Measurements from ENCODE around the gene ULBP1.
"Not testable (repeated sequence)": the region's sequence is repeated elsewhere in the genome, so short reads cannot be mapped to it uniquely, and the experiment has no call there.

The ULBP1 gene, protein sequence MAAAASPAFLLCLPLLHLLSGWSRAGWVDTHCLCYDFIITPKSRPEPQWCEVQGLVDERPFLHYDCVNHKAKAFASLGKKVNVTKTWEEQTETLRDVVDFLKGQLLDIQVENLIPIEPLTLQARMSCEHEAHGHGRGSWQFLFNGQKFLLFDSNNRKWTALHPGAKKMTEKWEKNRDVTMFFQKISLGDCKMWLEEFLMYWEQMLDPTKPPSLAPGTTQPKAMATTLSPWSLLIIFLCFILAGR

DNA sequence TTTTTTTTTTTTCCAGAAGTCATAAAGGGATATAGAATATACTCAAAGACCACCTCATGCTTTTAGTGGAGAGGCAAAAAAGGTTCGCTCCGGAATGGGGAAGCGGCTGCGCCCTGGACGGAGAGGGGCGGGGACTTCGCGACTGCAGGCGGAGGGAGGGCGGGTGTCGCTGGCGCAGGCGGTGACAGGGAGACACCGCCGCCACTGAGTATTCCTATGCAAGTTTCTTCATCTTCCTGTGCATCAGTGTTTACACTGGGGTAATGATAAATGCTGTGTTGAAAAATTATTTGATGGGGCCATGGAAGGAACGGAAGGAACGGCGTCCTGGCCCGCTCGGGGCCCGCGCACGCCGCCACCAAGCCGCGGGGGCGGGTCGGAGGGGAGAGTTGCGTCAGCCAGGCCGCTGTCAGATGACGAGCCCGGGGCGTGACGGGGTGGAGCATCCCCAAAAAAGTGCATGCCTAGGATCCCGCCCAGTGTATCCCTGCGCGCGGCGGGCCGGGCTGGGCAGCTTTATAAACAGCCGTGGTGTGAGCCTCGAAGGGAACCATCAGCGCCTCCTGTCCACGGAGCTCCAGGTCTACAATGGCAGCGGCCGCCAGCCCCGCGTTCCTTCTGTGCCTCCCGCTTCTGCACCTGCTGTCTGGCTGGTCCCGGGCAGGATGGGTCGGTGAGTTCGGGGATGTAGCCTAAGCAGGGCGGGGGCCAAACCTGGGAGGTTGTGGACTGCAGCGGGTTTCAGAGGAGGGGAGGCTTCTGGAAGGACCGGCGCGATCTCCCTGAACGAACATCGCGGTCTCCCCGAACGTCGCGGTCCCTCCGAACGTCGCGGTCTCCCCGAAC lies at the start of gene ULBP1:
ULBP1 (plus strand) TSS at position 482 of the 846 bp plus-strand sequence; CDS start at position 589, 107 bp downstream.
- peak; percentile 88 for DNase-seq

DNA sequence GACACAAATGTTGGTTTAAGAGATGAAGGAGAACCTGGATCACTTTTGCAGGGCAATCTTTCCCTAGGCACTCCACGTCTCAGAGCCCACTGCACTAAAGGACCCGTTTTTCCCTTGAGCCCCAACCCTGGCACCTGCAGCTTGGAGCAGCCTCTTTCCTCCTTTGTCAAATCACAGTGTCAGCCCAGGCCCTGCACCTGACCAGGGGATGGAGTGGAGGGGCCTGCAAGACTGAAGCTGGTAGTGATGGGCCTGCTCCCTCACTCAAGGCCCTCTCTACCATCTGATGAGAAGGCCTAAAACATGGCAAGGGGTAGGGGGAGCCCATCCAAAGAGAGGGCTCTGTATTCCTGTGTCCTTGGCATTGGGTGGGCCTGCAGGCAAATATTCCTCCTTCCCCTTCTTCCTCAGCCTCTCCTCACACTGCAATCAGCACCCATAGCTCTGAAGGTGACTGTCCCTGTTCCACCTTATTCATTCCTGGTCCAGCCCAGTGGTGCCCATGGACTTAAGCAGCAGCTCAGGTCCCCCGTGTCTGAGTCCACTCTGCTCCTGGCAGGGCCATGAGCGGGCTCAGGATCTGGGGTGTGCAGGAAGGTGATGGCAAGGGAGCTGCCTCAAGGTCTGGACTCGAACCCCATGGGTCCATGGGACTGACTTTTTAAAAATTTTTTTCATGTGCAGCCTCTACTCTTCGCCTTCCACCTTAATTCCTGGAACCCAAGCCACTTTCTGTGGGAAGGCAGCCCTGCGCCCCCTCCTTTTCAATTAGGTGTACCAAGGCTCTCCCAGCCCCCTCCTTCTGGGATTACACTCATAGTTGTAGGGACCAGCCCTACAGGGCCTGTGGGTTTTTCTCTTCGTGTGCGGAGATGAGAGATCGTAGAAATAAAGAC lies 47.5 kb upstream of the ULBP1 start:
- DNase-seq: no peak

DNA sequence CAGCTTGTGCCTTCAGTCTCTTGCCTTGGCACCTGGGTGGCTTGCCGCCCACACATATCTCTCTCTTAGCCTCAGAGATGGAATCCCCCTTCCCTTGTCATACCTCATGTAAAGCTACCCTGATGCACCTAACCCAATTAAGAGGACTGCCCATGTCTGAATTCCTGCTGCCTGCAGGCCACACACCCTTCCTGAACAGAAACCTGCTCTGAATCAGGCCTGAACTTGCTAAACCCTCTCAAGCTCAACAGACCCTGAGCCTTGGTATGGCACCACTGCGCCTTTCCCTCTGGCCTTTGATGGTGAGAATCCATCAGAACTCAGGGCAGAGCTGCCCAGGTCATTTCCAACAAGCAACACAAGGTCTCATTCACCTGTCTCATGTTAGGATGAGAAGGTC lies 46.1 kb upstream of the ULBP1 start:
- DNase-seq: no peak

DNA sequence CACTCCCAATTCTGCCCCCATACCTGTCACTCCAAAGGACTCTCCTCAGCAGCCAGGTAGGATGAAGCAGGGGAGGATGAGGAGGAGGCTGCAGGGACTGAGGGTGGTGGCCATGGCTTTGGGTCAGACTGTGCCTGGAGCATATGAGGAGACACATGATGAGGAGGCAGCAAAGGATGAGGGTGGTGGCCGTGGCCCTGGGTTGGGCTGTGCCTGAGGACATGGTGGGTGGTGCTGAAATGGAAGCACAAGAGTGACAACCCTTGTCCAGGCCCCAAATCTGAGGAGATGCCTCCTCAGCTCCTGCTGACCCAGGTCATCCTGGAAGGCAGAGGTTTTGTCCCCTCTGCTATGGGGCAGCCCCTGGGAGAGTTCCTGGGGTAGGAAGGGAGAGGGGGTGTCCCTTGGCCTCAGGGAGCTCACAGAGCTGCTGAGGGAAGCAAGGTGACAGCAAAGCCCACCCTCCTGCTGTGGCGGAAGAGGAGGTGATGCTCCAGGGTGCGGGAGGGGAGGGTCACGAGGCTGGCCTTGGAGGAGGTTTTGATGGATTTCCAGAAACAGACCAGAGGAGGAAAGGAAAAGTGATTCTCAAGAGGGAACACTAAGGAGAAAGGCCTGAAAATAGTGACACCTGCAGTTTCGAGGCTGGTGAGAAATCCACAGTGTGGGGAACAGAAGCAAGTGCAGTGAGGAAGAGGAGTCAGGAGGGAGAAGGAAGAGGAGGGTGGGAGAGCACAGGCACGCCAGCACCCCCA lies 45.4 kb upstream of the ULBP1 start:
- DNase-seq: no peak

DNA sequence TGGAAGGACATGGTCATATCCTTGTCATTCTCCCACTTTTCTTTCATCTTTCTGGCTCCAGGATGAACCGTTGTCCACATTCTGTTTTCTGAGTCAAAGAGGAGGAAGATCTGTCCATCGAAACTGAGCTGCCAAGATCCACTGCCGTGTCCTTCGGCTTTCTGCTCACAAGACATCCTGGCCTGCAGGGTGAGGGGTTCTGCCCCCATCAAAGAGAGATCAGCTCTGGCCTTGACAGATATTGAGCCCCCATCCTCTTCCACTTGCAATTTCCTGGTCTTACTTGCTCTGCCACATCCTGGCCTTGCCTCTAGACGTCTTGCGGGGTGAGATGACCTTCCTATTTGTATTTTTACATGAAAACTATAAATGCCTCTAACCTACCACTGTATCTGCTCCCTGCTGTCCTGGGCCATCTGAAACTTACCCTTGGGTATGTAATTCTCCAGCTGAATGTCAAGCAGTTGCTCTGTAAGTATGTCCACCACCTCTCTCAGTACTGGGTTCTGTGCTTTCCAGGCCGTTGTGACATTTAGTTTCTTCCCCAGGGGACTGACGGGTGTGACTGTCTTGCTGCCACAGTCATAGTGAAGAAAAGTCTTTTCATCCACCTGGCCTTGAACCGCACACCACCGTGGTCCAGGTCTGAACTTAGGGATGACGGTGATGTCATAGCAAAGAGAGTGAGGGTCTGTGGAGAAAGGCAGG lies 44.5 kb upstream of the ULBP1 start:
- not testable (repeated sequence) for DNase-seq

DNA sequence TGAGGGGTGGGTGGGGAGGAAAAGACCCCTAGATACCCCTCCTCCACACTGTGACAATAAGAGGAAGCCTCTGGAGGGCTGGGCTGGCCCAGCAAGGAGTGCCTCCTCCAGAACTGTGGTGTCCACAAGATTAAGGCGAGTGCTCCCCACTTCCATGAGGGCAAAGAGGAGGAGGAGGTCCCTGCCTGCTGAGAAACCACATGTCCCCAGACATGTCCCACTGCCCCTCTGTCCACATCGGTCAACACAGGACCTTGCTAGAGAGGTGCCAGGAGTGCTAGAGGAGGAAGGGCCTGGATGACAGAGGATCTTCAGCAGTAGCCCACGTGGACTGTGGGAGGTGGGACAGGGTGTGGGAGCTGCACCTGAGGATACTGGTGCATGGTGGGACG lies 43.9 kb upstream of the ULBP1 start:
- DNase-seq: no peak

DNA sequence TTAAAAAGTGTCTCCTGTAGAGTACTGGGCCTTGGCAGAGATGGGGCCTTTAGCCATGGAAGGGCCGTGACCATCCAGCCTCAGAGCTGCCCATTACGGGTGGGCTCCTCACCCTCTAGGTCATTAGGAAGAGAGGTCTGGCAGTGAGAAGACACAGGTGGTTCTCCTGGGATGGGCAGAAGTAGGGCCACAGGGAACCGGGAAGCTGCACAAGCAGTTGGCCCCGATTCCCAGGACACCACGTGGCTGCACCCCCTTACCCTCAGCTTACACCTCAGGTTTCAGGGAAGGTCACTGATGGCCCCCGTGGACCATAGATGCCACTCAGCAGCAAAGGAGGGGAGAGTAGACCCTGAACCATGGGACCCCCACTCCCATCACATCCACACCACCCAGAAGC lies 42.4 kb upstream of the ULBP1 start:
- no peak for DNase-seq

DNA sequence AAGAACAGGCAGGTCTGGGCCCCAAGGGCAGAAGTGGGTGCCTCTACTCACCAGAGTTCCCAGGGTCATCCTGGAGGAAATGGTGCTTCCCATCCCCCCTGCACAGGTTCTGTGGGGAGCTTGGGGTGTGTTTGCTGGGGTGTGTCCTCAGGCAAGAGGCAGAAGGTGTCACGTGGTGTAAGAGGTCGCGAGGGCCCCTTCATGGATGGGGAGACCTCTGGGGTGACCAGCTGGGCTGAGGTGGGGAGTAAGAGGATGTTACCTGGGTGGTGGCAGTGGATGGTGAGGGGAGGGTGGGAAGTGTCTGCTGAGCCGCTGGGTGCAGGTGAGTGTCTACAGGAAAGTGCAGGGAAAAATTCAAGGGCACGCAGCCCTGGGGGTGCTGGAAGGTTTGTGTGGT lies 41.7 kb upstream of the ULBP1 start:
- not testable (repeated sequence) for DNase-seq

DNA sequence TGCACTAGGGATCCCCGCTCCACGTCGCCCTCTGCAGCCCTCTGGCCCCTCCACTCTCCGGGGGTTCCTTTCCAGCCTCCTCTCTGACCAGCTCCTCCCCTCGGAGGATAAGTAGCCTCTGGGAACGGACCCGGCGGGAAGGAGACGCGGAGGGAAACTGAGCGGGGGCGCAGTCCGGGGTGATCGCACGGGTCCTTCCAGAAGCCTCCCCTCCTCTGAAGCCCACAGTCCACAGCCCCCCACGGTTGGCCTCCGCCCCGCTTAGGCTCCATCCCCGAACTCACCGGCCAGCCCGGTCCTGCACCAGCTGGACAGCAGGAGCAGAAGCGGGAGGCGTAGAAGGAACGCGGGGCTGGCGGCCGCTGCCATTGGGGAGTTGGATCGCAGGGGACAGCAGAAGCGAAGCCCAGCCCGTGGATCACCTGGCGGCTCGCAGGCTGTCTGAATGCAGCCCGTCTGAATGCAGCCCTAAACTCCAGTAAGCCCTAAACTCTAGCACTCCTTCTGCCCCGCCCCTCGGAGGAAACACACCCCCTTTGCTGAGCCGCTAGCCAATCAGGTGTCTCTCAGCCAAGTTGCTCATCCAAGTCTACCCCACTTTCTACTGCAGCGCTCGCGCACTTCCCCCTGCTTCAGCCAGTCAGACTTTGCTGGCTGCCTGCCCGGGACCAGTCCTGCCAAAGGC lies 41.0 kb upstream of the ULBP1 start, which contains the start of gene RAET1G:
RAET1G (minus strand) TSS at position 480 of the 685 bp plus-strand sequence; CDS start at position 369, 111 bp downstream.
- DNase-seq: peak; percentile 83

DNA sequence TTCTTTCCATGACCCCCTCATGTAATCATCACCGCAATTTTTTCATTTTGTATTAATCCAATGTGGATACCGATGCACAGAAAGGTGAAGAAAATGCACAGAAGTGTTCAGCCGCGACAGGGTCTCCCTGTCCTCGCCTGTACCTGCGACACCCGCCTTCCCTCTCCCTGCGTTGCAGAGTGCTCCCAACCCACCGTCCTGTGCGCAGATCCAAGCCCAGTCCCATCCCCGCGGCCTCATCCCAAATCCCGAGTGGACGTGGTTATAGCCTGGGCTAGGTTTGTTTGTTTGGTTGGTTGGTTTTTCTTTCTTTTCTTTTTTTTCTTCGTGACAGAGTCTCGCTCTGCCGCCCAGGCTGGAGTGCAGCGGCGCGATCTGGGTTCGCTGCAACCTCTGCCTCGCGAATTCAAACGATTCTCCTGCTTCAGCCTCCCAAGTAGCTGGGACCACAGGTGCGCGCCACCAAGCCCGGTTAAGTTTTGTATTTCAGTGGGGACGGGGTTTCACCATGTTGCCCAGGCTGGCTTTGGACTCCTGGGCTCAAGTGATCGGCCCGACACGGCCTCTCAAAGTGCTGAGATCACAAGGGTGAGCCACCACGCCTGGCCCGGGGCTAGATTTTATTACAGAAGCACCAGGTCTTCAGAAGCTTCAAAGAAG lies 40.3 kb upstream of the ULBP1 start:
- DNase-seq: no peak

DNA sequence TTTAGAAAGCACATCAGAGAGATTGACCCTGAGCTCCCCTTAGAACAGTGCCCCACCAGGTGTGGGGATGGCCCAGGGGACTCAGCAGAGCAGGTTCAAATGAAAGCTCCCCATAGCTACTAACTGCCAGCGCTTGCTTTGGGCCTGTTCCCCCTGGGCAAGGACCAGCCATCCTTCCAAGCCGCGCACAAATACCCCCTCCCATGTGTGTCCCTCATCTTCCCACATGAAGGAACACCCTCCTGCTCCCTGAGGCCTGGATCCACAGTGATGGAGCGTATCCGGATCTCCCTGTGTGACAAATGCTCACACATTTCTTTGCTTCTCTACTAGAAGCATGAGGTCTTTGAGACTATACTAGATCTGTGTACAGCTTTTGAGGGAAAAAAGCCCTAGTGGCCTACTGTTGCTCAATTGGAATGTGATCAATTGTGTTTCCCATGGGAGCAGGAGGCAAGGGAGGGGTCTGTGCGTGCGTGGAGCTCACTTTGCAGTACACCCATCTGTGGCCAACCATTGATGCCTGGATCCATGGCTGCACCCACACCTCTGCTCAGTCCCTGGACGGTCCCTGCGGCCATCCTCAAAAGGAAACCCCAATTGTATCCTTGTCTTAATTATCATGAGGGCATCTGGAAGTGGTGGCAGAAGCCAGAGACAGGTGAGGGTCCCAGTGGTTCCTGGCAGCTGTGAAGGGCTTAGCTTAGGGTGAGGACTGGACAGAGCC lies 39.4 kb upstream of the ULBP1 start:
- no peak for DNase-seq

DNA sequence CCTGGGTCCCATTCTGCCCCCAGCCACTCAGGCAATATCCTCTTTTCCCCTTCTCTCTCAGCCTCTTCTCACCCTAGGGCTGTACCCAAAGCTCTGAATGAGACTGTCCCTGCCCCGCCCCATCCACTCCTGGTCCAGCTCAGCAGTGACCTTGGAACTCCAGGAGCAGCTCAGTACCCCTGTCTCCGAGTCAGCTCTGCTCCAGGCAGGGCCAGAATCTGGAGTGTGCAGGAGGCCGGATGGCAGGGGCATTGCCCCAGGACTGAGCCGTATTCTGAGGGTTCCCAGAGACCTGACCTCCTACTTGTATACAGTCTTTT lies 38.9 kb upstream of the ULBP1 start:
- no peak for DNase-seq

DNA sequence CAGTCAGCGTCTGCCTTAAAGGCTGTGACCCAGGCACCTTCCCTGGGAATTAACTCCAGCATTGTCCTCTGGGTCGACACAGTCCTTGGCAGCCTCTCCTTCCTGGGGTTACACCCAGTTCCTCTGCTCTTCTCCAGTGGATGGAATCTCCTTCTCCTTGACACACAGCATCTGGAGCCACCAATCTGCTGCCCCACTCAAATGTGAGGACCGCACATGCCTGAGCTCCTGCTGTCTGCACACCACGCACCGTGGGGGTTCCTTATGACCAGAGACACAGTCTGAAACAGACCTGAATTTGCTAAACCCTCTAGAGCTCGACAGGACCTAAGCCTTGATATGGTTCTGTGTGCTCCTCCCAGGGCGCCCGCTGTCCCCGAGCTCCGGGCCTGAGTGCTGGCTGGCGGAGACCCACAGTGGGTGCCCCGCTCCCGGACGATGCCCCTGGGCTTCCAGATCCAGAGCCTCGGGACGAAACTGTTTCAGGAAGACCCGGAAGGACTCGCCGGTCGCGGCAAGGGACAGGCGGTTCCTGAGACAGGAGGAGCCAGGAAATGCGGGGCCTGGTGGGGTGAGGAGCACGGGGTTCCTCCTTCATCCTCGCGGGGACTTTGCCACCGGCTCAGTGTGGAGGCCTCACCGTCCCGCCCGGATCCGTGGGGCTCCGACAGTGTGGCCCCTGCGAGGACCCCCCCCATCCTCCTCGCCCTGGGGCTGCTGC lies 38.3 kb upstream of the ULBP1 start:
- DNase-seq: no peak

DNA sequence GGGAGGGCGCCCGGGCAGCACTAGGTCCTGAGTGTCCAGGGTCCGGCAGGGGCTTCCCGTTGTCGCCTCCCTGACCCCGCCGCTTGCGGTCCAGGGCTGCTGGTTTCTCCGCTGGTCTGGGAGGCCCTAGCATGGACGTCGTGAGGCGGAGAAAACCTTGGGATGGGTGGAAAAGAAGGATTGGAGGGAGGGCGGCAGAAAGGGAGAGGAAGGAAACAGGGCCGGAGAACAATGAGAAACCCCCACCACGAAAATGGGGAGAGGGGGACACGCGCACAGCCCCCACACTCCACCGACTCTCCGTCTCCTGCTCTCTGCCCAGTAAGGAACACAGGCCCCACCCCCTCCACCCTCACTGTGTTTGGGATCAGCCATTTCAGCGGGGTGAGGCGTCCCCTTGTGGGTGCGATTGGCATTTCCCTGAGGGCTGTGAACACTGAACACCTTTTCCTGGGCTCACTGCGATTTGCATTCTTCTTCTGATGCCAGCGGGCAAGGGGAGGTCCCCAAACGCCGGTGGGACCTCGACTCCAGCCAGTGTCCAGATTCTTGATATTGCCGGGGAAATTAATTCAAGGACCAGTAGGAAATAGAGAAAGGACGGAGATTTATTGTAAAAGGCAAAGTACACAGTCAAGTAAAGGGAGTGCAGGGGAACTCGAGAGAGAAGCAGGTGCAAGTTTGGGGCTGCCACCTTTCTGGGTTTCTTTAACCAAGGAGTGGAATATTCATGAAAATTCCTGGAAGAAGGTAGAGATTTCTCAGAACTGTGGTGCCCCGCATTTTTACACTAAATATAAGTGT lies 37.6 kb upstream of the ULBP1 start:
- DNase-seq: peak; percentile 83

DNA sequence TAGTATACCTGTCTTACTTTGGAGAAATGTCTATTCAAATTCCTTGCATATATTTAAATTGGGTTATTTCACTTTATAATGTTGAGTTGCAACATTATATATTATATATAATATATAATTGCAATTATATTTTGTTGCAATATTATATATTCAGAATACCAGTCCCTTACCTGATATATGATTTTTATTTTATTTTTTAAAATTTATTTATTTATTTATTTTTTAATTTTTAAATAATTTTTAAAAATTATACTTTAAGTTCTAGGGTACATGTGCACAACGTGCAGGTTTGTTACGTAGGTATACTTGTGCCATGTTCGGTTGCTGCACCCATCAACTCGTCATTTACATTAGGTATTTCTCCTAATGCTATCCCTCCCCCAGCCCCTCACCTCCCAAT lies 36.7 kb upstream of the ULBP1 start:
- DNase-seq: not testable (repeated sequence)

DNA sequence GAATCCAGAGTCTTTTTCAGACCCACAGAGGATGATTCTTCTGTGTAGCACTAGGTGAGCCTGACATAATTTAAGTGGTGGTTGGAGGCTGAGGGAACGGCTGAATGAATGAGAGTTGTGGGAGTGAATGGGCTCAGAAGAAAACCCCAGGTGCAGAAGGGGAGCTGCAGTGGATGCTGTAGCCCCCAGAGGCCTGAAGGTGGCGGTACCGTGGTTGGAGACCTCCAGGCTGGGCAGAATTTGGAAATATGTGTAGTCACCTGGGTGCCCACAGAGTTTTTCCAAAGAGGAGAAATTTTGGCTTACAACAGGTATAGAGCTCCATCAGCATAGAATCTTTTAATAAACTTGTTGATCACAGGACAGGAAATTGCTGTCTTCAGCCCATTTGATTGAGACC lies 34.3 kb upstream of the ULBP1 start:
- DNase-seq: no peak

DNA sequence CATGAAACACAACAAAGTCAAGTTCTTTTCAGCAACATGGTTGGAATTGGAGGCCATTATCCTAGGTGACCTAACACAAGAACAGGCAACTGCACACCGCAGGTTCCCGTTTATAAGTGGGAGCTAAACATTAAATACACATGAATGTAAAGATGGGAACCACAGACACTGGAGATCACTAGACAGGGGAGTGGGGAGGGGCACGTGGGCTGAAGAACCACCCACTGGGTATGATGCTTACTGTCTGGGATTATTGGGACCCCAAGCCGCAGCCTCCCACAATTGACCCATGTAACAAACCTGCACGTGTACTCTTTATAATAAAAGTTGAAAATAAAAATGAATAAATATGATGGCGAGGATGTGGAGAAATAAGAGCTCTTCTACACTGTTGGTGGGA lies 32.2 kb upstream of the ULBP1 start:
- DNase-seq: no peak

DNA sequence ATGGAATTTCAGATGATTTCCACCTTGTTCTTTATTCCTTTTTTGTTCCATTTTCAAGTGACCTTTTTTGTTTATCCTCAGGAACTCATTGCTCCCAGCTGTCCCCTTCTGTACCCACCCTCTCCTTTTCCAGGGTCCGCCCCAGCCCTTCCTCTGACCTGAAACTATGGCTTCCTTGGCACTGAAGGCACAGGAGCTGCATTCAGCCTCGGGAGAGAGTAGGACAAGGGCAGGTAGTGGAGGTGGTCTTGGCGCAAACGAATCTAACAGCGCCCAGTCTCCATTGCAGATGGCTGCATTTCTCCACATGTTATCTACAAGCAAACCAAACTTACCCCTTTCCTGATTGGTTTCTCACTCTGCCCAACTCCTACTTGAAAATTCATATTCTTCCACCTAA lies 30.7 kb upstream of the ULBP1 start:
- DNase-seq: no peak

DNA sequence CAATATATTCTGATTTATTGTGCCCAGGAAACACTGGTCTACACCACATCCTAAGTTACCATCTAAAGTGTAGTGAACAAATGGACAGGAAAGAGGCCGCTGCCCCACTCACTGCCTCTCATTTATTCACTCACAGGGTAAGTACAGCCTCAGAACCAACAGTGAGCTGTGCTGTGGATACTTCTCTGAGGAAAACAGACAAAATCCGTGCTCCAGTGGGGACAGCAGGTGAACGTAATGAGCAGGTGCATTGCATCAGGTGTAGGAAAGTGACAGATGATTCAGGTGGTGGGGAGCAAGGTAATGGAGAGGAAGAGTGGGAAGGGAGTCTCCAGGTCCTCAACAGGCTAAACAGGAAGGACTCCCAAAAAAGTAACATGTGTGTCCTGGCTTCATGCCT lies 30.3 kb upstream of the ULBP1 start:
- no peak for DNase-seq
